GM18517 (cell line): ENCODE data around the gene ACOX2.

ENCODE experiments used
- ATAC-seq: cut with Tn5 transposase; IDR thresholded peaks from one replicate; pipeline ENCODE4 v1.9.1; 2021; ENCODE audit warnings: mild to moderate bottlenecking, moderate library complexity; ENCODE audit not compliant: unreplicated experiment

ACOX2 gene

GRCh38 chr3:58567251-58567515 lies 30.2 kb upstream of the ACOX2 start:
- ATAC-seq, result no peak

- ATAC-seq, result no peak
Measured at GRCh38 chr3:58566398-58567250, 29.6 kb upstream of the ACOX2 start.

DNA sequence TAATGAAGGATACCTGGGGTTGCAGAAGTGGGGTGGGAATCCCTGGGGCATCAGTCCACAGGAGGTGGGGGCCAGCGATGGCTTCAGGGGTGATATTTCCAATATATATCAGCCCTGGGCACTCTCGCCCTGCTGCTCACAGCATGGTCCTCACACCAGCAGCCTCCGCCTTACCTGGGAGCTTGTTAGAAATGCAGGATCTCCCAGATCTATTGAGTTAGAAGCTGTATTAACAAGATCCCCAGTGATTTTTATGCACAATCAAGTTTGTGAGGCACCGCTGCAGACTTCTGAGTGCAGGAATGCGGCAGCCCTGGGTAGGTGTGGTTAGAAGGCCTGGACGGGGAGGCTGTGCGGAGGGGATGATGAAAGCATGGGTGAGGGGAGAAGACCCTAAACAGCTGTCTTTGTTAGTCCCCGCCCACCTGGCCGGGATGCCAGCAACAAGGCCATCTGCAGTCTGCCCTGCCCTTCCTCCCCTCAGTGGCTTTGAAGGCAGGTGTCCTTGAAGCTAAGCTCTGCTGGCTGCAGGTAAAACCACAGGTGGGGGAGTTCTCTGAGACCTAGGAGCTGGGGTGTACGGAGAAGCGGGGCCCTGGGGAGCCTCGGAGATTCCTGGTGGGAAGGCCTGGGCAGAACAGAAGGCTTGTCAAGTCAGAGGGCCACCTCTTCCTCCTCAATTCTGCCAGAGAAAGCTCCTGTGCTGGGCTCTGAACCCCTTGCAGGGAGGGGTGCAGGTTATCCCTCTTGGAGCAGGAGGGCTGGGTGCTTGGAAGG lies 28.8 kb upstream of the ACOX2 start:
- no peak for ATAC-seq

DNA sequence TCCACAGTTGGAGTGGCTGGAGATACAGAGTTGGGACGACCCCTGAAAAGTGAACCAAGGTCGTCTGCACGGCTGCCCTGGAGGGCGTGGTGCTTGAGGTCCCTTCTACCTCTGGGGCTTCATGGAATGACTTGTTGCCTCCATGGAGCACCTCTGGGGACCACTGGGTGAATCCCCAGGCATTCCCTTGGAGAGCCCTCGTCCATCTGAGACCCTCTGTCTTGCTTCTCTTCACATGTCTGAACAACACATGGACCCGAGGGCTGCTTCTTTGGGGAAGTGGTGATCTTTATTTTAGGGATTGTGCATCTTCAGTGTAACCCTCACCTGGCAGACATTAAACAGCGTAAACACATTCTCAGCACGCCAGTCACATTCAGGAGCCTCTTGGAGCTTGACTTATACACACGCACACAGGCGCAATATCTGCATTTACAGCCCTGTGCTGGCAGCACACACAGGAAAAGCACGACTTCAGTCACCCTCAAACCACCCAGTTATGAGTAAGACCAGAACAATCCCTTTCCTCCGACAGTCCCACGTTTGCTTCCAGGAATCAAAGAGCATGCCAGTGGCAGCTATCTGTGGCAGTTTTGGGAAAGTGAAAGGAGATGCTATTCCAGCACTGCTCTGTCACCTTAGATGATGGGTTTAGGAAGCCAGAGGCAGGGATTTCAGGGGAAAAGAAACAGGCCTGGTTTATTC lies 27.6 kb upstream of the ACOX2 start:
- ATAC-seq, result no peak

DNA sequence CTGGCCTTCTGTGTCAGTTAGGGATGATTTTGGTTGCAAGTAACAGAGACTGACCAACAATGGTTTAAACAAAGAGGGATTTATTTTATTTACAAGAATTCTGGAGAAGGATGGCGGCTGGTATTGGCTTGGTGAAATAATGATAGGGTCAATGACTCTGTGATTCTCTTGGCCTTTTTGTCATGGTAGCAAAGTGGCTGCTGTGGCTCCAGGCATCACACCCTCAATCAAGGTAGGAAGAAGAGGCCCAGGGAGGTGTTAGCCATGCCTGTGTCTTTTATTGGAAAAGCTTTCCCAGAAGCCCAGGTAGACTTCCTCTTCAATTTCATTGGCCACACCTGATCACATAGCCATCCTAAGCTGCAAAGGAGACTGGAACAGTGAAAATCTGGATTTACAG lies 27.1 kb upstream of the ACOX2 start:
- ATAC-seq, result no peak

GRCh38 chr3:58563386-58564035 lies 26.5 kb upstream of the ACOX2 start:
- no peak for ATAC-seq

GRCh38 chr3:58562498-58562897 lies 25.5 kb upstream of the ACOX2 start:
- ATAC-seq, result no peak

DNA sequence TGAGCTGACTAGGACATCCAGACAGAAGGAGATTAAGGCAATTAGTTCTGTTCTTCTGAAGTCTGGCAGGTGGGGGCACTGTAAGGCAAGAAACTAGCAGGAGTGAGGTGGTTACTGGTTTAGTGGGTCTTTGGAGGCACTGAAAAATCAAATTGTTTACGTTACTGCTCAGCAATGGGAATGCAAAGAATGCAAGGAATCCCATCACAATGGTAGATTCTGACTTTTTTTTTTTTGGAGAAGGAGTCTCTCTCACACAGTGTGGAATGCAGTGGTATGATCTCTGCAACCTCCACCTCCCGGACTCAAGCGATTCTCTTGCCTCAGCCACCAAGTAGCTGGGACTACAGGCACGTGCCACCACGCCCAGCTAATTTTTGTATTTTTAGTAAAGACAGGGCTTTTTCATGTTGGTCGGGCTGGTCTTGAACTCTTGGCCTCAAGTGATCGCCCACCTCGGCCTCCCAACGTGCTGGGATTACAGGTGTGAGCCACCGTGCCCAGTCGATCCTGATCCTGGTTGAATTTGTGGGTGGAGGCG lies 23.9 kb upstream of the ACOX2 start:
- ATAC-seq, result no peak

DNA sequence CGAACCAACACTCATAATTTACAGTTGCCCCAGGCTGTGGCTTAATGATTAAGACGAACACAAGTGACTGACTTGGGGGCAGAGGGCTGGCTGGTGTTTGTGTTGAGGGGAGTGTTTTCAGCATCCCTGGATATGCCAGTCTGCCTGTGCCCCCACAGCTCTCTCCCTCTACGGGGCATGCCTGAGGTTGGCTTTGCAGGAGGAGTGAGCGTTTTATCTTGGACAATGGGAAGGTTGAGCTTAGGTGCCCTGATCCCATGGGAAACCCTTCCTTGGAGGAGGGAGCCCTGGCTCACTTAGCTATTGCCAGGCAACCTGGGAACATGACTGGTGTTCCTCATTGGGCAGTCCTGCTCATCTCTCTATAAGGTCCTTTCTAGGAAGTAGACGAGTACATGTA lies 22.6 kb upstream of the ACOX2 start:
- no peak for ATAC-seq

- ATAC-seq, result no peak
Measured at GRCh38 chr3:58557491-58557890, 20.5 kb upstream of the ACOX2 start.

DNA sequence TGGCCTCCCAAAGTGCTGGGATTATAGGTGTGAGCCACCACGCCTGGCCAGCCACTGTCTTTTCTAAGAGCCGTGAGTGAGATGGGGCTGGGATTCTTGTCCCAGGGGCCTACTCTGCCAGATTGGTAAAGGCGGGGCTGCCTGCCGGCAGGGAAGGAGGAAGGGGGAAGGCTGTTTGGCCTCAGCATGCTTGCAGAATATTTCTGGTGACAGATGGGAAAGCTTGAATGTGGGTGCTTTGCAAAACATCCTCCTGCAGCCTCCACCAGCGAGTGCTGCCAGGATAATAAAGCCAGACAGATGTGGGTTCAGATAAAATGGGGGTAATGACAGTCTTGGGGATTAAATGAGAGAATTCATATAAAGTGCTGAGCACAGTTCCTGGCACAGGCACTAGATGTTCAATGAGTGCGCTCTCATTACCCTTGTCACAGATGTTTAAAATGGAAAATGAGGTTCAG lies 19.8 kb upstream of the ACOX2 start:
- ATAC-seq, result no peak

DNA sequence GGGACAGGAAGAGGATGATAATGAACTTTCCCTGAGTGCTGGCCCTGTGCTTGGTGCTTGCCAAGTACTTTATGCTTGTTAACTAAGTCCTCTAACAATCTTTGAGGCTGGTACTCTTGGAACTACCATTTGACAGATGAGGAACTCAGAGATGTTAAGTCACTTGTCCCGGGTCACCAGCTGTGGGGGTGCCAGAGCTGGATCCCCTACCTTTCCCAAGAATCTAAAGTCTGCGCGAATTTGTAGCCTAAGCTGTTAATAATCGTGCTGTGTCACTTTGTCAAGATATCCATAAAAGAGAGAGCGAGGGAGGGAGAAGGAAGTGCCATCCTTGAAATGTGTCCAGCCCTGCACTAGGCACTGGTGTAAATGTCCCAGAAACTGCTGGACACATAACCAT lies 19.0 kb upstream of the ACOX2 start:
- ATAC-seq, result no peak

DNA sequence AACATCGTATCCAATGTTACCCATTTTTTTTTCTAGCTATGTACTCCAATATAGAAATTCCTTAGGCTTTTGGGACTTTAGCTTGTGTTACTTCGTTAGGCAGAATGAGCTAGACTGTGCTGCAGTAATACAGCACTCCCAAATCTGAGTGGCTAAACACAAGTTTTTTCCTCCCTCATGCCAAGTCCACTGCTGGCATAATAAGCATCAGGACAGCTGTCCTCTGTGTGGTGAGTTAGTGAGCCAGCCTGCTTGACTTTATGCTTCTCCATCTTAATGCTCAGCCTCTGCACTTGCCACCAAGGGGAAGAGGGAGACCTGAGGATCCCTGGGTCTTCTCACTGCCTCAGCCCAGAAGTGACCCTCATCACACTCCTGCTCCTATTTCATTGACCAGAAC lies 18.2 kb upstream of the ACOX2 start:
- ATAC-seq, result no peak

GRCh38 chr3:58553003-58553402 lies 16.0 kb upstream of the ACOX2 start:
- no peak for ATAC-seq

DNA sequence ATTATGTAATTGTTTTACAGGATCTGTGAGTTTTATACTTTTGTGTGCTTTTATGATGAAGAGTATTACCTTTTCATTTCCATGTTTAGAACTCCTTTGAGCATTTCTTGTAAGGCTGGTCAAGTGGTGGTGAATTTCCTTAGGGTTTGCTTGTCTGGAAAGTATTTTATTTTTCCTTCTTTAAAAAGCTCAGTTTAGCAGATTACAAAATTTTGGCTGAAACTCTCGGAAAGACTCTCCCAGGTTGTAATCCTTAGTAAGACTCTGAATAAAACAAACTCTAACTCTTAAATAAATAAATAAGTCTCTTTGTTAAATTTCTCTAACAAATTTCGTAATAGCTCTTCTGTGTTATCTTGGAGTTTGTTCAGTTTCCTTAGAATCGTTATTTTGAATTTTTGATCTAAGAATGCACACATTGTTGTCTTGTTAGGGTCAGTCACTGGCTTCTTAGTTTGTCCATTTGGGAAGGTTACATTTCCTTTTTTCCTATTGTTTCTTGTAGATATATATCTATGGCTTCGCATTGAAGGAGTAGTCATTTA lies 14.7 kb upstream of the ACOX2 start:
- no peak for ATAC-seq

DNA sequence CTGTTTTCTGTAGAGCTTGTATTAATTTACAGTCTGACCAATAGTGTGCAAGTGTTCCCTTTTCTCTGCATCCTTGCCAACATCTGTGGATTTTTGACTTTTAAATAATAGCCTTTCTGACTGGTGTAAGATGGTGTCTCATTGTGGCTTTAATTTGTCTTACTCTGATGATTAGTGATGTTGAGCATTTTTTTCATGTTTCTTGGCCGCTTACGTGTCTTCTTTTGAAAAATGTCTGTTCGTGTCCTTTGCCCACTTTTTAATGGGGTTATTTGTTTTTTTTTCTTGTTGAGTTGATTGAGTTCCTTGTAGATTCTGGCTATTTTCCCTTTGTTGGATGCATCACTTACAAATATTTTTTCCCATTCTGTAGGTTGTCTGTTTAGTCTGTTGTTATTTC lies 7.6 kb upstream of the ACOX2 start:
- no peak for ATAC-seq

- ATAC-seq, result no peak
Measured at GRCh38 chr3:58540176-58540858, 3.3 kb upstream of the ACOX2 start.

DNA sequence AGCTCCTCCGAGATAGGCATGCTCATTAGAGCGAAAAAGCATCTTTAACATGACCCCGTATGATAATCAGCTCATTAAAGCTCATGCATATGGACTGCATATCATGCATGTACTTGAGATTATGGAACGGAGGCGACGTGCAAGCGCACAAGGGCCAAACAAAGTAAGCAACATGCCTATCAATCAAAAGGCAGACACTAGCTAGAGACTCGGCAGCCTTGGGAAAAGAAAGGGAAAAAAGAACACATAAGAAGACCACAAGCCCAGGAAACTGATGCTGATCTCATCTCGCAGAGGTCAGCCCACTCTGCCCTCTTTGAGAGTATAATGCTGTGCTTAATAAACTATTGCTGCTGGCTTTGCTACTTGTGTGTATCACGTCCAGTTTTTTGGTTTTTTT lies 2.6 kb upstream of the ACOX2 start:
- no peak for ATAC-seq

DNA sequence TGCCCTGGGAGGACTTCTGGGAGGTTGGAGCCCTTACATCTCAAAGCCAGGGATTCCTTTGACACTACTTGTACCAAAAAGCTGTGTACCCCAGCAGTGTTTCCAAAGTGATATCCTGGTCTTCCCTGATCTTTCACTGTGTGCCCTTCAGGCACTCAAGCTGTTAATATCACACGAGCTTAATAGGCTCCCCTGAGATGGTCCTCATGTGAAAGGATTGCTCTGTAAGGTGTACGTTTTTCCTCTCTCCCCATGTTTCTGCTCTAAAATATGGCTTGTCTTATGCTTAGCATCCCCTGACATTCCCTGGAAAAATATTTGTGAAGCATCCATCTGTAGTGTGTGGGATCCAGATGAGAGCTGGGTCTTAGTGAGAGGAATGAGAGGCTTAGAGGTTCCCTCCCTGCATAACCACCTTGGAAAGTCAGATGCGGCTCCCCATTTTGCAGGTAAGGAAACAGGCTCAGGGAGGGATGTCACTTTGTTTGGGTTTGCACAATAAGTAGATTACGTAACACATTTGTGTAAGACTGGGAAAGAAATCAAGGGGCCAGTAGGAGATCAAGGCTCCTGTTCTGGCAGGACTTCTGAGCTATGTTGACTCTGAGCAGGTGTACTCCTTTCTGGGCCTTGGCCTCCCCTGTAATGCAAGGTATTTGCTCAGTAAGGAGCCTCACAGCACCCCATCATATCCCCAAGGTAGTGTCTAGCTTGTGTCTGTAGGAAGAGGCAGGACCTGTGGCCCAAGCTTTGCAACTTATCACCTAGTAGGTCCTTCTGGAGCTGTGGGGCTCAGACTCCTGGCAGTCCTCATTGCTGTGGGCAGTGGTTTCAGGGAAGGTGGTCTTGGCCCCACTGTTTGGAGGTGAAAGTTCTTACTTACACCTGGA lies 667 bp upstream of the ACOX2 start:
- no peak for ATAC-seq
